HG02759 (cell line): ENCODE results near the gene HCN1.

Experiments used
- ATAC-seq: cut with Tn5 transposase; IDR thresholded peaks from one replicate; pipeline ENCODE4 v1.9.1; 2021; ENCODE audit warnings: mild to moderate bottlenecking, moderate library complexity; ENCODE audit not compliant: unreplicated experiment

Gene HCN1

GRCh38 chr5:45696206-45696836 is at the start of gene HCN1:
Gene HCN1 (minus strand): TSS chr5:45696380.
- ATAC-seq, result peak; percentile 98

GRCh38 chr5:45741110-45741509 is 44.9 kb upstream of the HCN1 start:
- ATAC-seq, result no peak

- ATAC-seq, result no peak
Observed at GRCh38 chr5:45737153-45737552, 41.0 kb upstream of the HCN1 start.

GRCh38 chr5:45725537-45725936 is 29.4 kb upstream of the HCN1 start:
- ATAC-seq, result no peak

- no peak for ATAC-seq
Observed at GRCh38 chr5:45697201-45697600, 1.0 kb upstream of the HCN1 start.

- ATAC-seq, result no peak
Observed at GRCh38 chr5:45695804-45696156, 400 bp downstream of the HCN1 start.

GRCh38 chr5:45694971-45695803 is 993 bp downstream of the HCN1 start:
- ATAC-seq, result no peak

- no peak for ATAC-seq
Observed at GRCh38 chr5:45694255-45694814, 1.8 kb downstream of the HCN1 start.

GRCh38 chr5:45692481-45692880 is 3.7 kb downstream of the HCN1 start:
- no peak for ATAC-seq

- ATAC-seq, result no peak
Observed at GRCh38 chr5:45691656-45692055, 4.5 kb downstream of the HCN1 start.

- no peak for ATAC-seq
Observed at GRCh38 chr5:45687701-45688100, 8.5 kb downstream of the HCN1 start.

- ATAC-seq, result no peak
Observed at GRCh38 chr5:45686620-45687019, 9.6 kb downstream of the HCN1 start.

GRCh38 chr5:45684118-45684517 is 12.1 kb downstream of the HCN1 start:
- no peak for ATAC-seq

- no peak for ATAC-seq
Observed at GRCh38 chr5:45680950-45681349, 15.2 kb downstream of the HCN1 start.

GRCh38 chr5:45677524-45677923 is 18.7 kb downstream of the HCN1 start:
- ATAC-seq, result no peak

- ATAC-seq, result no peak
Observed at GRCh38 chr5:45672271-45672670, 23.9 kb downstream of the HCN1 start.

- no peak for ATAC-seq
Observed at GRCh38 chr5:45648744-45649143, 47.4 kb downstream of the HCN1 start.

GRCh38 chr5:45643056-45643455 is 53.1 kb downstream of the HCN1 start:
- ATAC-seq, result no peak

- ATAC-seq, result no peak
Observed at GRCh38 chr5:45642370-45642769, 53.8 kb downstream of the HCN1 start.

- ATAC-seq, result no peak
Observed at GRCh38 chr5:45639040-45639439, 57.1 kb downstream of the HCN1 start.

GRCh38 chr5:45627076-45627656 is 69.0 kb downstream of the HCN1 start:
- ATAC-seq, result no peak

GRCh38 chr5:45623832-45624231 is 72.3 kb downstream of the HCN1 start:
- ATAC-seq, result no peak
